Measurements from ENCODE around the gene SLC22A5.
"Not testable (repeated sequence)": the region's sequence is repeated elsewhere in the genome, so short reads cannot be mapped to it uniquely, and the experiment has no call there.

Gene SLC22A5

DNA sequence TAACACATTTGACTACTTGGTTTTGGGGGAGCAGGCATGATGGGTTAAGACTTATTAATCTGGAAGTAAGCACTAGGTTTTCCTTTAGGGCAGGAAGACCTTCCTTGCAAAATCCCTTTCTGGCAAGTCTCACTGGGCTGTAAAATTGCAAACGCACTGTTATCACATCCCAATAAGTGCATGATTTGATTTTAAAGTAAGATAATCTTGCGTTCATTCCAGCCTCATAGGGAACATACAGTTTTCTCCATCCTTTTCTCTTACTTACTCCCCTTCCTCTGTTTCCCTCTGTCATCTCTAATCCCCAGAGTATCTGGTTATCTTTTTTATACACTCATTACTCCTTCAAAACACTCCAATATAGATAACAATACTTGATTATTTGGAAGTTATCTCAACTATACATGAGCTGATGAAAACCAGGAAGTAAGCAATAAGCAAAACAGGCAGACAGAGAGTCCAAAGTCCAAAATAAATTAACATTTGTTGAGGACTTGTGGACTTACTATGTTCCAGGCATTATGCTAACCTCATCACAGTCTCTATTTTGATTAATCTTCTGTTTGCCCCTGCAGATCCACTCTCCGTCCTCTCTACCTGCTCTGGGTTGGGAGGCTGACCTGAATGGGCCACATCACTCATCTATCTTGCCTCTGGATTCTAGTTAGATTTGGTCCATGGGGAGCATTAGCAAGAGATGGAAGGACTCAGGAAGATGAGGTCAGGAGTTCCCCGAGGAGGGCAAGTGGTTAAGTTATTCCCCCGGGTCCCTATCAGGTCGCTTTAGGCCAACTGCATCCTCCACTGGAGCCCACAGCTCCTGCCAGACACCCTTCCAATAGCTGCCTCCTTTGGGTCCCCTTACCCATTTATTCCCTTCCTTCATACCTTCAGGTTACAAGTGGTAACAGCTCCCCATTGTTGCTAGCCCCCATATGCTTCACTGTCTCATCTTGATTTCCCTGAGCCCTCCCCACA lies 60.2 kb downstream of the SLC22A5 start:
- DNase-seq = no peak

DNA sequence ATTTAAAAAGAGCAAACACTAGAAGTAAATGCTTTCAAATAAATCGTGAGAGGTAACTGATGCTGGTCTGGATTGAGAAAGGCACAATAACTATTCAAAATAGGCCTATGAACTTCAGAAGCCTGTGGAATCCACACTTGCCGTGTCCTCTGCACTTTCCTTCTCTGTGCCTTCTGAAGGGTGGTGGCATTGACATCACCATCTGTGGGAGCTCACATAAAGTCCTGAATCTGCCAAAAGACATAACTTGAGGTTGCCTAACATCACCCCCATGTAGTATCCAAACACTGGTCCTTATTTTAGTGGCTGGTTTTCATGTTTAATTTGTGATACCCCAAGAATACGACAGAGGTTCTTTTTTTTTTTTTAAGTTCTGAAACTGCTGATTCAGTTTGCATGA lies 61.2 kb downstream of the SLC22A5 start:
- no peak for DNase-seq

DNA sequence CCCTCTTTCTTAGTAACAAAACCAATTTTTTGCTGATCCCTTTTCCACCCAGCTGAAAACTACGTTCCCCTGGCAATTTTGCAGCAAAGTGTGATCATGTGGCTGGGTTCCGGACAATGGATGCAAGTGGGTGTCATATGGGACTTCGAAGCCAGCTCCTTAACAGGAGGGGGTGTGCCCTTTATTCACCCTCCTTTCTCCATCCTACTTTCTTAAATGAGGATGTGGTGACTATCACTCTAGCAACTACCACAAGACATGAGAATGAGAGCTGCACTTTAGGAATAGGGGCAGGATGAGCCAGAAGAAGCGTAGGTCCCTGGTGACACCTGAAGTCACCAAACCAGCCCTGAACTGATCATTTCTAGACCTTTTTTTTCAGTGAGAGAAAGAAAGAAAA lies 62.1 kb downstream of the SLC22A5 start:
- DNase-seq = no peak

DNA sequence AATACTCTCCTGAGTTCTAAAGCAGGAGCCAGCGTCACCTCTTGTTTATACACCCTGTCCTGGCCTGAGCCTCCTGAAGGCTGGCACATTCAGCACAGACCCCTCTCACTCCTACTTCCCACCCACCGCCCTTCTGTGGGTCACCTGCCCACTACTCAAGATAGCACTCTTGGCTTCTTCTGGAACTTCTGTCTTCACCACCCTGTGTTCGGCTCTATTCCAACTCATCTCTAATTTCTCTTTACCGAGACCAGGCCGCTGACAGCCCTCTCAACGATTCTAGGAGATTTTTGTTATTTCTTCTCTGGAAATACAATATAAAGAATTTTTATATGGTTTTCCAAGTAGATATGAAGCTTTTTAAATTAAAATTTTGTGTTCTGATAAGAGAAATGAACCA lies 63.6 kb downstream of the SLC22A5 start:
- DNase-seq = no peak

DNA sequence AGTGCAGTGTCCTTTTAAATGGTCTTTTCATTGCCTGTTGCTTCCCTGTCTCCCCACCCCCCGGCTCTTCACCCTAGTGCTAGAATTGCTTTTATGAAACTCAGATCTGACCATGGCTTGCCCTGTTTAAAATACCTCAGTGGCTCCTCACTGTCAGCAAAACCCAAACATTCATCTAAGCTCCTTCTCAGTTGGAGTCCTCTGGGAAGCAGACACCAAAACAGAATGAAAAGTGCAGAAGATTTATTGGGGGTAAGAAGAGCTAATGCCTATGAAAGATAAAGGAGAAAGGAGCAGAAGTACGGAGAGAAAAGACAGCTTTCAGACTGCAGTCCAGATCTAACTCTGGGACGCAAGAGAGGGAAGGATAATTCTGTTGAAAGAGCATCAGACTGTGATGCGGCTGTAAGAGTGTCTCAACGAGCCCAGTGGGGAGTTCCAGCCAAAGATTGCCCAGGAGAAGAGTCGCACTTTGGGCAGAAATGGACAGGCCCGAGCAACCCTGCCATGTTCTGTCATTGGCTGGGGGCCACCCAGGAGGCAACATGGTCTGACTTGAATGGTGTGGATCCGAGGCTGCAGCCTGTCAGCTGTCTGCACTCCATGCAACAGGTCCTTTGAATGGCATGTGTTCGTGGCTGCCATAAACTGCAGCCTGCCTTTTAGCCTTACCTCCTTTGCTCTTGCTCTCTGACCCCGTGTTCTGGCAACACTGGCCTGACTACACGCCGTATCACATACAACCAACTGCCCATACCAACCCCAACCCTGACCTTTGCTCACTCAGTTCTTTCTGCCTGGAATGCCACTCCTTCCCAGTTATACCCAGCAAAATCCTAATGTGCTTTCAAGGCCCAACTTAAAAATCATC lies 65.1 kb downstream of the SLC22A5 start:
- DNase-seq = no peak

DNA sequence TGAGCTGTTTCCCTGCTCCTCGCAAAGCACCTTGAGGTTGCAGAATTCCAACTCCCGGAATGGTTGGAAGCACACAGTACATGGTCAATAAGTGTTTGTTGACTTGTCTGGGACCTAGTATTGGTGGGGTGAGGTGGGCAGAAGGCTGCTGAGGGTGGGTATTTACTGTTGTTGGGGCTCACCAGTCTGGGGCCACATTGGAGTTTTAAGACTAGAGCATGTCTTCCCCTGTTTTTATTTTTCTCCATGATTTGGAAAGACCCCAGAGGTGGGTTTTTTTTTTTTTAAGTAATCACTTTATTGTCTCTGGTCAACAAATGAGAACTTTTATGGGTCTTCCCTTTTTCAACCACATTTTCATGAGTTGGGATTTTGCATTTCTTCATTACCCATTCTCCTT lies 65.9 kb downstream of the SLC22A5 start:
- DNase-seq = no peak

DNA sequence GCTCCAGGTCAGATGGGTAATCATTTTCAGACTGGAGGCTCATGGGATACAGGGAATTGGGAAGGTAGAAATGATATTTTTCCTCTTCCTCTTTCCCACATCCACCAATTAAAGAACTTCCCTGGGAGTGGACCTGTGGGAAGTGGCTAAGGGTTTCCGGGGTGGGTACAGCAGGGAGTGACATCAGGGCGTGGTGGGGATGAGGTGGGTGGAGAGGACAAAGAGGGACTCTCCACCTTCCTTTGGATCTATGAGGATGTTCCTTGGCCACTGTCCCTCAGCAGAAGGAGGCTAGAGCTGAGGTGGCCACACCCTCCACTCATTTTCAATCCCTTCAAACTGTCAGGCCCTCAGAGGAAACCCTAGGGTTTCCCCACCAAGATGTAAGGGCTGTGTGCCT lies 66.4 kb downstream of the SLC22A5 start:
- no peak for DNase-seq

DNA sequence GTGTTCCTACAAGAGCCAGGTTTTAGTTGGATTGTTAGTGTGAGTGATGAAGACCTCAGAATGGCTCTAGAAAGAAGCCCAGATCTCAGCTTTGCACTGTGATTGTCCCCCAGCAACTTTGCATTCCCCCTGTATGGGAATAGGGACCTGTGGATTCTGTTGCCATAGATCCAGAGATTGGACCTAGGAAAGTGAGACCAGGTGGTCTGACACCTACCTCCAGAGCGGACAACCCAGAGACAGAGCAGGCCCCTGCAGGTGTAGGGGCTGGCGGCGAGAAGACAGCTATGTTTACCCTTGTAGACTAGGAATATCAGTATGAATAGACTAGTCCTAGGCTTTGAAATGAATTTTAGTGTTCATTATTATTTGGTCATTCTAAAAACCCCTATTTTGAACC lies 67.4 kb downstream of the SLC22A5 start:
- DNase-seq = no peak

DNA sequence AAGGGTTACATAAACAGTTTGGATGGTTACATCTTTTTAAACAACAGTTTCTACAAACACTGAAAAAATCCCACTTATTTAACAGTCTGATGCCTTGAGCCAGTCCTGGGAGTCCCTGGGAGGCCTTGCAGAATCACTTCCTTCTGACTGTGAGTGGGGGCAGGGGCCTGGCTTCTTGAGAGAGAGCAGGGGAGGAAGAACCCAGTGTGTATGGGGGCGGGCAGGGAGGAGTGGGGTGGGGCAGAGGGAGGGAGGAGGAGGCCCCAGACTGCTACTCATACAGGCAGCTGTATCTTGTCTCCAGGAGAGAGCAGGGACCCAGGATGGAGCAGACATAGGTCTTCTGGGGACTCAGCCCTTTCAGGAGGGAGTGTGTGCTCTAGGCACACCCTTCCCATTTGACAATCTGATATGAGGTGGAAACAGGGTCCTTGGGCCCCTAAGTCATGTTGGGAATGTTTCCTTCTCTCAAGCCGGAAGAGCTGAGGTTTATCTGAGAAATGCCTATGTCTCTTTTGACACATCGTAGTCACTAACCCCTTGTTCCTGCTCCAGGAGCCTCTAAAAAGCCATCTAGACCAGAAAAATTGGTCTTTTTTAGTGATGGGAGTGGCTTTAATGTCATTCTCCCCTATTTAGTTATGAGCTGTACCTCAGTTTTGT lies 68.2 kb downstream of the SLC22A5 start:
- peak in 1 of 2 donors; percentile 50 for DNase-seq

DNA sequence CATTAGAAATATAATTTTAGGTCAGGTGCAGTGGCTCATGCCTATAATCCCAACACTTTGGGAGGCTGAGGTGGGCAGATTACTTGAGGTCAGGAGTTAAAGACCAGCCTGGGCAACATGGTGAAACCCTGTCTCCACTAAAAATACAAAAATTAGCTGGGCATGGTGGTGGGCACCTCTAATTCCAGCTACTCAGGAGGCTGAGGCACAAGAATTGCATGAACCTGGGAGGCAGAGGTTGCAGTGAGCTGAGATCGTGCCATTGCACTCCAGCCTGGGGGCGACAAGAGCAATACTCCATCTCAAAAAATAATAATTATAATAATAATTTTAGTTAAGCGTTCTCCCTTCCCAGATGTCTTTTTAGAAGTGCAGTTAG lies 68.7 kb downstream of the SLC22A5 start:
- DNase-seq = not testable (repeated sequence)

DNA sequence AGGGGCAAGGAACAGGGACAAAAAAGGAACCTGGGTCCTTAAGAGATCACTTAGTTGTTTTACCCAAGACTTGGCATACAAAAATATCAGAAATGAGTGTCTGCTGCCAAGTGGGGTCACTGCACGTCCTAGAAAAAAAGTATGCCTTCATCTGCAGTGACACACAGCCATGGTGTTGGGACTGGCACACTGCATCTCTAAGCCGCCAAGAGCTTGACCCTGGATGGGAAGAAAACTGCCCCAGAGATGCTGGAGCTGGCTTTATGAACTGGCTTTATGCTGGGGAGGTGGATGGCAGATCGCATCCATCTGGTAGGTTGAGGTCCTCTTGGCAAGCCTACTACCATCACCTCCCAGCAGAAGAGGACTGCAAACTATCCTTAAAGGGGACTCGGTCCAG lies 69.4 kb downstream of the SLC22A5 start:
- DNase-seq = no peak

DNA sequence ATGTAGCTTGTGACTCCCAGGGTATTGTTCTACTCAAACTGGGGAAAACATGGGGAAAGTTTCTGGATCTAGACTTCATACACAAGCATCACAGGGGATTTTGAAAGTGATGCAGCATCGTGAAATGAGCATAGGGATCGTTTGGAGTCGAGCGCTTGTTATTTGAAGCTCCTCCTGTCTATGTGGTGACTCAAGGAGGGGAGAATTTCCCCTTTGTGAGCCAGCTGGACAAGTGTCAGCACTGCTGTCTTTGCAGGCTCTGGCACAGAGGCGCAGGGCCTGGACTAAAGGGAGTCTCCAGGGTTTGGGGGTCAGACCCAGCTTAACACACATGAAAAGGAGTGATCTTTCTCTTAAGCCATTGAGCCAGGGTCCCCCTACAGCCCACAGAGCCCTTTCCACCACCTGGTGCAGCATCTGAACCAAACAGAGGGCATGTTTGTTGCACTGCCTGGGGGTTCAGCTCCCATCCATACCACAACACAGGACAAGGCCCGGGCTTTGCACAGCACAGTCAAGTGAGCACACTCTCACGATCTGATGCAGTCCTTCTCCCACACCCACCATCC lies 70.1 kb downstream of the SLC22A5 start:
- DNase-seq = no peak

DNA sequence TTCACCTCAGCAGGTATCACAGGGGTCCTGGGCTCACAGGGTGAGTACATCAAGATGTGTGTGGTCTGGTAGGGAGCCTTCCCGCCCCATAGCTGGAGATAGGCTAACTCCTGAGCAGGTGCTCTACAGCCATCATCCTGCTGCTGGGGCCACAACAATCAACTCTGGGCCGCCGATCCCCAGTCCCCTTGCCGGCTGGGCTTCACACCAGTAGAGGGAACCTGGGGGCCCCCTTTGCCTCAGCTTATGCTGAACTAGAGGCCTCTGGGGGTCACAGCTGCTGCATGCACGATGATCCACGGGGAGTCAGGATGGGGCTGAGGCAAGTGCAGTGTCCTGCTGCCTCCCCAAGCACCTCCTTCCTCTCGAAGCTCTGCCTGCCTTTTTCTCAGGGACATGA lies 74.6 kb downstream of the SLC22A5 start:
- no peak for DNase-seq

Data from stimulated activated CD4-positive, alpha-beta T cell treated with anti-CD3 and anti-CD28 coated beads, Interleukin-2, amount 100 ng/mL, for 48 hours (primary cell).